GM21723 (cell line): ENCODE data around the gene CNKSR1.

Experiments used
- ATAC-seq: cut with Tn5 transposase; IDR thresholded peaks from one replicate; pipeline ENCODE4 v1.9.1; 2021; ENCODE audit warnings: mild to moderate bottlenecking, moderate library complexity; ENCODE audit not compliant: unreplicated experiment

CNKSR1 gene, protein sequence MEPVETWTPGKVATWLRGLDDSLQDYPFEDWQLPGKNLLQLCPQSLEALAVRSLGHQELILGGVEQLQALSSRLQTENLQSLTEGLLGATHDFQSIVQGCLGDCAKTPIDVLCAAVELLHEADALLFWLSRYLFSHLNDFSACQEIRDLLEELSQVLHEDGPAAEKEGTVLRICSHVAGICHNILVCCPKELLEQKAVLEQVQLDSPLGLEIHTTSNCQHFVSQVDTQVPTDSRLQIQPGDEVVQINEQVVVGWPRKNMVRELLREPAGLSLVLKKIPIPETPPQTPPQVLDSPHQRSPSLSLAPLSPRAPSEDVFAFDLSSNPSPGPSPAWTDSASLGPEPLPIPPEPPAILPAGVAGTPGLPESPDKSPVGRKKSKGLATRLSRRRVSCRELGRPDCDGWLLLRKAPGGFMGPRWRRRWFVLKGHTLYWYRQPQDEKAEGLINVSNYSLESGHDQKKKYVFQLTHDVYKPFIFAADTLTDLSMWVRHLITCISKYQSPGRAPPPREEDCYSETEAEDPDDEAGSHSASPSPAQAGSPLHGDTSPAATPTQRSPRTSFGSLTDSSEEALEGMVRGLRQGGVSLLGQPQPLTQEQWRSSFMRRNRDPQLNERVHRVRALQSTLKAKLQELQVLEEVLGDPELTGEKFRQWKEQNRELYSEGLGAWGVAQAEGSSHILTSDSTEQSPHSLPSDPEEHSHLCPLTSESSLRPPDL

DNA sequence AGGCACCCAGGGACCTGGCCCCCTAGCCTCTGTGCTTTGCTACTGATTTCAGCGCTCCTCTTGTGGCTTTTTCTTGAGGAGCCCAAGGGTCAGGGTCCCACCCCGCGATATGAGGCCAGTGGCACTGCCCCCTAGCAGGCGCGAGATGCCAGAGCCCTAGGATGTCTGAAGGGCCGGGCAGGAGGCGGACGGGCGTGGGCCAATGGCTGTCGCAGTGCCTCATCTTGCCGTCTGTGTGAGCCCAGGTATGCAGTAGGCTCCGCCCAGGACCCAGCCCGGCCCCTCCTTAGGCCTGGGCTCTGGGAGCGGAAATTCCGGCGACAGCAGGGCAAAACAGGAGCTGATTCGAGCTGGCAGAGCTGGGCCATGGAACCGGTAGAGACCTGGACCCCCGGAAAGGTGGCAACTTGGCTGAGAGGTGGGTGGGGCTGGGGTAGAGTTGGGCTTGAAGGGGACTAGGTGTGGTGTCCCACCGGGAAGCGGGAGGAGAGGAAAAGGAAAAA lies at the start of gene CNKSR1:
TSS of gene CNKSR1 (plus strand) at position 310 of the 503 bp plus-strand sequence. CDS start at position 367, 57 bp downstream.
- no peak for ATAC-seq

DNA sequence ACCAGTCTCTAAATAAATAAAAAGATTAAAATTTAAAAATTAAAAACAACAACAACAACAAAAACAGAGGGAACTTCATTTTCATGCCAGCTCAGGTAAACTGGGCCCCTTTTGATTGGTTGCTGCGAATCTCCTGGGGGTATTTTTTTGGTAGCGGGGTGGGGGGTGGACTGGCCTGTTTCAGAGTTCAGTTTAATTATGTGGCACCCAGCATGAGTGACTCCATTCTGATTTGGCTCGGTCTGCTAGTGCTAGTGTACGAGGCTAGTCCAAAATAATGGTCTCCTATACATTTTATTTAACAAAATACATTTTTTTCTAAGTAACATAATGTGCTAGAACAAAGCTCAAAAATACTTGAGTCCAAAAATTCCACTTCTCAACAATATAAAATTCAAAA lies 47.5 kb upstream of the CNKSR1 start:
- no peak for ATAC-seq

DNA sequence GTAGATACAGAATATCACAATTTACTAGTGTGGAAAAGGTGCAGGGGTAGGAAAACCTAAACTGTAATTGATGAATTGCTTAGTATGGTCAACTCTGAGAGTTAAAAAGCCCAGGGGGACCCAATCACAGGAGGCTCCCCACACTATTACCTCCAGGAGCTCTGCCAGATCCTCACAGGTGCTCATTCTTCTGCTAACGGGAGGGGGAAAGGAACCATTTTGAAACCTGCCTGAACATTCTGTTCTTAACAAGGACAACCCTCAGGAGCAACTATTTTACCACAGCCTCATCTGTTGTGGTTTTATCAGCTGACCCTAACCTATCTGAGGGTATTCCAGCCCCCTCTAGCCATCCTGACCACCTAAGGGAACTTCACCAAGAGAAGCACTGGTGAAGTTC lies 46.6 kb upstream of the CNKSR1 start:
- no peak for ATAC-seq

DNA sequence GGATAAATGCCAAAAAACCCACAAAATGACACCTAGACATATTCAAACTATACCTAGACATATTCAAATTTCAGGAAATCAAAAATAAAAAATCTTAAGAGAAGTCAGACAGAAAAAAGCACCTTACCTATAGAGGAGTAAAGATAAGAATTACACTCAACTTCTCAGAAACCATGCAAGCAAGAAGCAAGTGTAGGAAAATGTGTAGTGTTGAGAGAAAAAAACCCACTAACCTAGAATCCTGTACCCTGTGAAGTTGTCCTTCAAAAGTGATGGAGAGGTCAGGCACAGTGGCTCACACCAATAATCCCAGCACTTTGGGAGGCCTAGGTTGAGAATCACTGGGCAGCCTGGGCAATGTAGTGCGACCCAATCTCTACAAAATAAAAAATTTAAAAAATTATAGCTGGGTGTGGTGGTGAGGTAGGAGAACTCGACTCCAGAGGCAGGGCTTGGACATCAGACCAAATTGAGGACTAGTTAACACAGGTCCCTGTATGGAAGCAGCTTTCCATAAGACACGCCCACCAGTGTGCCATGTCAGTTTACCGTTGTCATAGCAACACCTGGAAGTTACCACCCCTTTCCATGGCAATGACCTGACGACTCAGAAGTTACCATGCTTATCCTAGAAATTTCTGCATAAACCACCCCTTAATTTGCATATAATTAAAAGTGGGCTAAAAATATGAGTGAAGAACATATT lies 45.0 kb upstream of the CNKSR1 start:
- no peak for ATAC-seq

DNA sequence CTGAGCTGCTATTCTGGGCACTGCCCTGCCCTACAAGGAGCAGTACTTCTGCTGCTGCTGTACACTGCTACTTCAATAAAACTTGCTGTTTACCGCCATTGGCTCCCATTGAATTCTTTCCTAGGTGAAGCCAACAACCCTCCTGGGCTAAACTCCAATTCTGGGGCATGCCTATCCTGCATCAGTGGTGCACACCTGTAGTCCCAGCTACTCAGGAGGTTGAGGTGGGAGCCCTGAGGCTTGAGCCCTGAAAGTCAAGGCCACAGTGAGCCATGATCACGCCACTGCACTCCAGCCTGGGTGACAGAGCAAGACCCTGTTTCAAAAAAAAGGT lies 44.5 kb upstream of the CNKSR1 start:
- no peak for ATAC-seq

DNA sequence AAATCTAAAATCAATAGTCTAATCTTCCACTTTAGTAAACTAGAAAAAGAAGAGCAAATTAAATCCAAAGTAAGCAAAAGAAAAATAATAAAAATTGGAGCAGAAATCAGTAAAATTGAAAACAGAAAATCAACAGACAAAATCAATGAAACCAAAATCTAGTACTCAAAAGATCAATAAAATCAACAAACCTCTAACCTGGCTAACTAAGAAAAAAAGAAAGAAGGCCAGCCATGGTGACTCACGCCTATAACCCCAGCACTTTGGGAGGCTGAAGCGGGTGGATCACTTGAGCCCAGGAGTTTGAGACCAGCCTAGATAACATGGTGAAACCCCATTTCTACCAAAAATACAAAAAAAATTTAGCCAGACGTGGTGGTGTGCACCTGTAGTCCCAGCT lies 42.8 kb upstream of the CNKSR1 start:
- ATAC-seq, result no peak

DNA sequence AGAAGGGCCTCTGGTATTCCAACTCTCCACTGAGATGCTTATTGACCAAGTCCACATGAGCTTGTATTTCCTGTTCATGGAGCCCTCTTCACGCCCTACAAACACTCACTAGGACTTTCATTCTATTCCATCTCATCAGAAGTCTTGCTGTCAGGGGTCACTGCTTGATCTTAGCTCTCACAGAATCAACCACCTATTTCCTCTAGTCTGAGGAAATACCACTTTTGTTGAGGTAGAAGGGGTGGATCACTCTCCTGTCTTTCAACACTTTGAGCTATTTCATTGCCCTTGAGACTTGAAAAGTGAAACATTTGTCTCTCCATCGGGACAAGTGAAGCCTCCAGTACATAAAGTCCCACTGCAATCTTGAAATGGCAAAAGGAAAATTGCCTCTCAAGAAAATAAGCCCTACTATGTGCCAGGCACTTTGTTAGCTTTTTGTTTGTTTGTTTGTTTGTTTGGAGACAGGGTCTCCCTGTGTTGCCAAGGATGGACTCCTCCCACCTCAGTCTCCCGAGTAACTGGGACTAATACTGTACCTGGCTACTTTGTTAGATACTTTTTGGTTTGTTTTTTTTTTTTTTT lies 38.2 kb upstream of the CNKSR1 start:
- ATAC-seq, result no peak

DNA sequence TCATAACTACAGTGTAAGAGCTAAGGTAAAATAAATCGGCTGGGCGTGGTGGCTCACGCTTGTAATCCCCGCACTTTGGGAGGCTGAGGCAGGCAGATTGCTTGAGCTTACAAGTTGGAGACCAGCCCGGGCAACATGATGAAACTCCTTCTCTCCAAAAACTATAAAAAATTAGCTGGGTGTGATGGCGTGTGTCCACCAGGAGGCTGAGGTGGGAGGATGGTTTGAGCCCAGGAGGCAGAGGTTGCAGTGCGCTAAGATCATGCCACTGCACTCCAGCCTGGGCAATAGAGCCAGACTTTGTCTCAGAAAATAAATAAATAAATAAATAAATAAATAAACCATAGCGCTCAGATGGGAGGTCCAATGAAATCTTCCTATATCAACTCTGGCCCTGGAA lies 35.1 kb upstream of the CNKSR1 start:
- ATAC-seq, result no peak

DNA sequence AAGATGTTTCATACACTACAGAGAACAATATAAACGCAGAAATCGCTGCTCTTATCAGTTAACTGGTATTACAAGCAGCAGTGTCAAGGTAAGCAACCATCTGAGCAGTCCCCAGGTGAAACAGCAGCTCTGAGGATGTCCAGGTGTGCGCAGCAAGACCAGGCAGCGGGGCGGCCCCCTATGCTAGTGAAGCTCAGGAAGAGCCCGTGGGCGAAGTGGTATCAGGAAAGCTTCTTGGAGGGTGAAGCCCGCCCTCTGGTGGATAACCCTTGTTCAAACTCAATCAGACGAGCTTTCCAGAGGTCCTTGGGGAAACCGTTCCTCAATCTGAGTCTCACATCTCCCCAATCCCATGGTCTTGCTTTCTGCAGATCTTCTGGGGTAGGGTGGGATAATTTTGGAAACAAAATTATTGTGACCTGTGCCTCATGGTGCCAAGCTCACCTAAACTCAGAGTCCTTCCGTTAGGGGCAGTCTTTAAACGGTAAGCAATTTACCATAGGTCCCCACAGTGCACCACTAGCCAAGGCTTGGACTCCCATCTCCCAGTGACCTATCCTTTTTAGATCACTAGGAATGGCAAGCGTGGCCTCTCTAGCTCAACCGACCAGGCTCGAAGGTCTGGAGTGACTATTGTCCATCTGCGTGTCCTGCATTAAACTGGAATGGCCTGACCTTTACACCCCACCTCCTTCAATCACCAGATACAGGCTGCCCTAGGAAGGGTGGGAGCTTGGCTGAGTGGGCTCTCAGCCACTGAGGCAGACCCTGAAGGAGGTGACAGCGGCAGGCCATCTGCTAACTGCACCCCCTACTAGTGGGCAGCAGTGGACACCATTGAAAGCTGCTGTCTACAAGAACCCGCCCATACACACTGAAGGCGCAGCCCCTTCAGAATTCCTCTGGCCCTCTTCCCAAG lies 32.0 kb upstream of the CNKSR1 start:
- no peak for ATAC-seq

DNA sequence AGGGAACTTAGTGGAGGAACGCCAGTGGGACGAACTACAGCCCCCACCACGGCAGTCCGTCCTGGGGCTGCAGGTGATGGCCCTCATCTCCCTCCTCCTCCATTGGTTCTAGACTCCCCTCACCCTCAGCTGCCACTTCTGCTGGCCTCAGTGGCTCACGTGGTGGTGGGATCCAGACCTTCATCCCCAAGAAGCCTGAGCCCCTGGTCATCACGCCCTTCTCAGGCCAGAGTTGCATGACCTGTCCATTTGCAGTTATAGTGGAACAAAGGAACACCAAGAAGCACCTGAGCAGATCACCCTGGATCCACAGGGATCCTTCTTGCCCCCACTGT lies 31.4 kb upstream of the CNKSR1 start:
- ATAC-seq, result no peak

DNA sequence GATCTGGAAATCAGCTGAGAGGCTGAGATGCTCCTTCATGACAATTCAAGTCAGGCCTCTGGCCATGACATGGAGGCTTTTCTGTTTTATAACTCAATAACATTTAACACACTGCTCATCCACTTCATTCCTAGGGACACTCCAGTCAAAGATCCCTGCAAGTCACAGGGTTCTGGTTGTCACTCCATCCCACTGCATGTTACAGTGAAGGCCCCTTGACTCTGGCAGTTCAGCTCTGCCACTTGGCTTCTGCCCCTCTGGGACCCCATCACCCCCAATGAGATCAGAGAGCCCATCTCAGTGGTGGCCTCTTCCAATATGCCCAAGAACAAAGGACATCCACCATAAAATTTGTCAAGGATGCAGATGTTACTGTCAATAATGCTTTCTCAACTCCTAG lies 28.4 kb upstream of the CNKSR1 start:
- ATAC-seq, result no peak

DNA sequence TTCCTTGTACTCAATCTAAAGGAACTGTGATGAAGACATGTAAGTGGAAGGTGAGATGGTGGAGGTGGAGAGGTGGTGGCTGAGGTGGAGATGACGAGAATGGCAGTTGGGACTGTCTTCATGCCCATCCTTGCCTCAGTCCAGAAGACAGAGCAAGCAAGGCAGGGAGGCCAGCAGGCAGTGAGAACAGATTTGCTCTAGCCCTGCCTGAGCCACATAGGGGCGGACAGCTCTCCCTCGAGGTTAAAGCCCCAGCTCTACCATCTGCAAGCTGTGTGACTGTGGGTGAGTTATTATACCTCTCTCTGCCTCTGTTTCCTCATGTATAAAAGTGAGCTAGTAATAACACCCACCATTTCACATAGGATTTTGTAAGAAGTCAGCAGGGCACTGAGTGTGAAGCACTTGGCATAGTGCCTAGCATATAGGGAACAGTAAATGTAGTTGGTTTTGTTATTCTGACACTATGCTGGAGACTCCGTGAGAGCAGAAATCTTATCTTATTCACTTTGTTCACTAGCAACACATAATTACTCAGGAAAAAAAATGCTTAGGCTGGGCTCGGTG lies 23.2 kb upstream of the CNKSR1 start:
- ATAC-seq, result no peak

DNA sequence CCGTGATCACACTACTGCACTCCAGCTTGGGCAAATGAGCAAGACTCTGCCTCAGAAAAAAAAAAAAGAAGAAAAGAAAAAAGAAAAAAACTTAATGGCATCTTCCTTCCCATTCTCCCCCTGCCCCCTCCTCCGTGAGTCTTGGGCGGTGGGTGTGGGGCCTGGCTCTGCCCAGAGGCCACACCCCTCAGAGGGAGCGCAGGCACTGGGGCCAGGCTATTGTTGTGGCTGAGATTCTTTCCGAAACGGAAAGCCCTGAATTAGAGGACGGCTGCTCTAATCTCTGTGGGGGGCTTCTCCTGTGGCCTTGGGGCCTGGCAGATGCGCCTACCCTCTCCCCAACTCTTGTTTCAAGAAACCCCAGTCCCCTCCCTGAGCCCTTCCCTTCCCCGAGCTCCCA lies 22.5 kb upstream of the CNKSR1 start:
- no peak for ATAC-seq

DNA sequence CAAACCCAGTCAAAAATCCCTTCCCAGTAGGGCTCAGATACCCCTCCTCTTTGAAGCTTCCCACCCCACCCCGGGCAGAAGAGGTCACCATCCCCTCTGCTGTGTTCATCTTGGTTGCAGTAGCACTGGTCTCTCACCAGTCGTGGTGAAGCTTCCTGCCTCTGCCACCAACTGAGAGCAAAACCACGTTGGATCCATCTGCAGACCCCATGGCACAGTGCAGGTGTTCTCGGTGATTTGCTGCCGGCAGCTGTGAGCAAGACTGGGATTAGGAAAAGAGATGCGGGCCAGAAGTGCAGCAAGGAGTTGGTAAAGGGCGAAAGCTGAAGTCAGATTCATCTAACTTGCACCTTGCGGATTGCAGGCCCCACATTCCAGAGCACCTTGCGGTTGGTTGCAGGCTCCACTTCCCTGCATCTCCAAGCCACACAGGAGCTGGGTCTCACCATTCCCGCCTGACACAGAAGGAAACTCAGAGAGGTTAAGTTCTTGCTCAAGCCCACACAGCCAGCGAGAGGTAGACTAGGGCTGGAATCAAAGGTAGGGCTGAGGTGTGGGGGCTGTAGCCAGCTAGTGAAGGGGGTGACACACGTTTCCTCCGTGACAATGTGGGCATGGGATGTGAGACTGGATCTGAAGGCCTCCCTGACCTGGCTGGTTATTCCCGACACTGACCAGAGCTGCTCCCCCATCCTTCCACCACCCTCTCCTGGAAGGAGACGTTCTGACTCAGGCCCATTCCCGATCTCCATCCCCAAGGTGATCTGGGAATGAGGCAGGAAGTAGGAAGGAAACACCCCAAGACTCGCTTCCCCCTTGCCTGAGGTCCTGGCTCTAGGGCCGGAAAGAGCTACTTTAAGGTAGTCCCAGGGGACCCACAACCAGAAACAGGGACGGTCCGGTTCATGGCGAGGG lies 21.7 kb upstream of the CNKSR1 start:
- ATAC-seq, result no peak

DNA sequence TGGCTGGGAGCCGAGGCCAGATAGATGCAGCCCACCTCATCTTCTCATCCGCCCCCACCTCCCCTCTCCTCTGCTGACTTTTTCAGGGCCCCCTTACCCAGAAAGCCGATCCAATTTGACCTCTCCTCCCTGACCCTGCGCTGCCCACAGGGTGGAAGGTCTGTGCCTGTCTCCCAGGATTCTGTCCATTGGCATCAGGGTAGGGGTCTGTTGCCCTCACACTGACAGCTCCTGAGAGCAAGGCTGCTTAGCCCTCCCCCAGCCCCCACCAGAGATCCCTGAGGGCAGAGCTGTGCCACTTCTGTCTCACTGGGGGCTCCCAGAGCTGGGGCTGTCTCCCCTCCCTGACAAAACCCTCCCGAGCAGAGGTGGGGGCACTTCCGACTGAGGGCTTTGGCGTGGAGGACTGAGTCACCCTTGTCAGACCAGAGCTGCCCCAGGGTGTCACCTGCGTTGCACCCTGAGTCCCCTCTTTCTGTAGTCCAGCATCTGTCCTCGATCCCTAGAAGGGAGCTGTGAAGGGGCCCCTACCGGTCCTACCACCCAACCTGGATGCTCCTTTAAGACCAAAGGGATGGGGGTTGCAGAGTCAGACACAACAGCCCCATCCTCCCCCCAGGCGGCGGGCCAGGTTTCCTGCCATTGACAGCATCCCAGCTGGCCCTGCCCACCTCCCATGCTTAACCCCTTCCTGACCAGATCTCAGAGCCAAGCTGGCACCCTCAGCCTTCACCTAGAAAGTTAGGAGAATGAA lies 20.8 kb upstream of the CNKSR1 start:
- ATAC-seq, result no peak

DNA sequence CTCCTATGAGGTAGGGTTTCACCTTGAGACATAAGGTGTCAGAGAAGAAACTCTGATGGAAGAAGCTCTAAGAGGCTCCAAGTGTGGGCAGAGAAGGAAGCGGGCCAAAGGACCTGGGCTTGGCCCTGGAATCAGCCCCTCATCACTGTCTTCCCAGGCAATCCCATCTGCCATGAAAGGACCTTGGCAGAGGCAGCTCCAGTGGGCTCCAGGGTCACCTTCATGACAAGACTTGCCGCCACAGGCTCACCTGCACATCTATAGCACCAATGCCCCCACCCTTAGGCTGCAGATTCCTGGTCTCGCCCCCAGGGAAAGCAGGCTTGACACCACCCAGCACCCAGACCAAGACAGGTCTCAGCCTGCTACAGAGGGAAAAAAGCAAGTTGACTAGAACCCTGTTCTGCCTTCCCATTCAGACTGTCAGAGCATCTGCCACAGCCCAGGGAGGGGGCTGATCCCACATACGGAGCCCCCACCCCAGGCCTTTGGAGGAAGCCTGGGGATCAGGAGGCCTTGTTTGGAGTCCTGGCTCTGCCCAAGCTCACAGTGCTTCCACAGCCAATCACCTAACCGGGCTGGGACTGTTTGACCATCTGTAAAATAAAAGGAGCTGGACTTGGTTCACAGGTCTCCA lies 18.9 kb upstream of the CNKSR1 start:
- no peak for ATAC-seq

DNA sequence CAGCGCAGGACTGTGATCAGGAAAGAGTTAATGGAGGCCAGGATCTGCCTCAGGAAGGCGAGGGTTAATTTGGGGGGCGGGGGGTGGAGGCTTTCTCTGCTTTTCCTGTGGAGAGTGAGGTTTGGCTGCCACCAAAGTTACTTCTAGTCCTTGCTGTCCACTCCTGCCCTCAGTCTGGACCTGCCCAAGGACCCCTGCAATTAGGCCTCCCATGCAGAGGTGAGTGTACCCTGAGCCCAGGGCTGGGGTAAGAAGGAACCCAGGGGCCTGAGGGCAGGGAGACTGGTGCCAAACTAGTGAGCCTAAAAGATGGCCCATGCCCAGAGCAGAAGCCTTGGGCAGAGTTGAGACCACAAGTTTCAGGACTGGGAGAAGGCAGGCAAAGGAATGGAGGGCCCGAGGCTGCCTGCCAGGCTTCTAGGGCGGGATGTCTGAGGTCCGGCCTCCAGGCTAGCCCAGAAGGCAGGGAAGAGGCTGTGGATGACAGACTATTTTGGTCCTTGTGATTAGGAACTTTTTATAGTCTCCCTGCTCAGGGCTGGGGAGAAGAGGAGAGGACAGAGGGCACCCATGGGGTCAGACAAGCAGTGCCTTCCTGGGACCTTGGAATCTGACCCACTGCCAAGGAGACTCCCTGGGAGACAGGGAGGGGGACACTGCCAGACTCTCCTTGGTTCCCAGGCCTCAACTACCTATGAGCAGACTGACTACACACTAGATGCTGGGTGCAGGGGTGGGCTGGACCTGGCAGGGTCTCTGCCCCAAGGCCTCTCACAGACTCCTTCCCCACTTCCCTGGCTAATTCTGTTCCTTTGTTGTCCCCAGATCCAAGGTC lies 18.2 kb upstream of the CNKSR1 start, which contains the start of gene FAM110D:
TSS of gene FAM110D (plus strand) at position 172 of the 835 bp plus-strand sequence. CDS start 2,213 bp downstream, outside the sequence.
- no peak for ATAC-seq
